NCI-H2029 treated with DMSO at 0.1 percent for 48 hours (cell line): ENCODE measurements around the gene GPR83.
"Not testable (repeated sequence)": the region's sequence is repeated elsewhere in the genome, so short reads cannot be mapped to it uniquely, and the experiment has no call there.

ENCODE experiments used
- DNase-seq: peaks from one replicate; lab custom pipeline; 2025; lab: John Stamatoyannopoulos, UW

GPR83 gene

DNA sequence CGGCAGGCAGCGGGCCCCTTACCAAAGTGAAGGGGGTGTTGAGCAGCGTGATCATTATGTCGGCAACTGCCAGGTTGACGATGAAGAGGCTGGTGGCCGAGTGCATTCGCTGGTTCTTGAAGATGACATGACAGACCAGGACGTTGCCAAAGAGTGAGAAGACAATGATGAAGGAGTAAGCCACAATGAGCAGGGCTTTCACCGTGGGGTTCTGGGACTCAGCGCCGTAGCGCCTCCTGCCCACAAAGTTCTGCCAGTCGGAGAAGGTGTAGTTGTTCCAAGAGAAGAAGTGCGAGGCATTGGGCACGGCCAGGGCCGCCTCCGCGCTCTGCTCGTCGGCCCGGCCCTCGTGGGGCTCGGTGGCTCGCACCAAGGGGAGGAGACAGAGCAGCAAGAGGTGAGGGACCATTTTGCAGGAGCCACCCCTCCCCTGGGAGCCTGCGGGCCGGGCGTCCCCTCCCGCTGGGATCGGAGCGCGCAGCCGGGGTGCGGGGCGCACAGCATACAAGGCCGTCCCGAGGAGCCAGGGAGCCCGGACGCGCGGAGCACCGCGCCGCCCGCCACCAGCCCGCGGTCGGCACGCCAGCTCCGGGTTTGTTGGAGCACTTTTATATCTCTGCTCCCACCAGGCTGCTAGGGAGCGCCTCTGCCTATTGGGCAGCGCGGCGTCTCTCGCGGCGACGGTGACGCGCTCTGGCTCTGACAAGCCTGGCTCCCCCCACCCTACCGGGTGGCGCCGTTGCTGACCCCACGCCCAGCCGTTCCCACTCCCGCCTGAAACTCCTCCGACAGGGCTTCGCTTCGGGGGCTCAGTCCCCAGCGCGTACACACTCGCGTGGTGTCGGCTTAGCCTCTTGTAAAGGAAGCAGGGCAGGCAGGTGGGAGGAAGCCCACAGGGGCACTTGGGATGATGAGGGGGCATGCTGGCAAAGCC is at the start of gene GPR83:
Gene GPR83 (minus strand): TSS at position 581 of the 934 bp plus-strand sequence. CDS start 172 bp downstream, at position 409.
- DNase-seq = no peak

DNA sequence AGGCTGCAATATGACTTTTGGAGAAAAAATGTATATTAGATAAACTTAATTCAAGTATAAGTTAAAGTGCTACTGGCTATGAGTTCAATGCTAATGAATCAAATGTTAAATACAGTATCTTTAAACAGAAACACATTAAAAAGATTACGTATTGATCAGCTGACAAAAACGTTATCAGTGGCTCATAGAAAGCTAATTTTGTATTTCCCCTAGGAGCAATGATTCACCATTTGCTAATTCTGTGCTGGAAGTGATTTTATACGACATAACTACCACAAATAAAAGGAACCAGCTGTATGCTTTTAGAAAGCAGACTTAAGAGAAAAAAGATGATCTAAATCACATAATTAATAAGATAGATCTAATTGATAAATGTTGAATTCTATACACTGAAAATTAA is 48.8 kb upstream of the GPR83 start:
- no peak for DNase-seq

DNA sequence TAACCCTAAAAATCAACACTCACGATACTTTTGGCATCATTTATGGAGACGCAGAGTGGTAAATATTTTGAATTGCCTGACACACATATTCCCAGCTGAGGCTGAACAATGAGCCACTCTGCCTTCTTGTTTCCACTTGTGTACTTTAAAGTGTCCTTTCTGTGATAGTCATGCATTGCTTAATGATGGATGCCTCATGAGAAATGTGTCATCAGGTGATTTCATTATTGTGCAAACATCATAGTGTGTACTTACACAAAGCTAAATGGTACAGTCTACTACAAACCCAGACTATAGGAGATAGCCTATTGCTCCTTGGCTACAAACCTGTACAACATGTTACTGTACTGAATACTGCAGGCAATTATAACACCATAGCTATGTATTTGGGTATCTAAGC is 48.2 kb upstream of the GPR83 start:
- peak; percentile 70 for DNase-seq

DNA sequence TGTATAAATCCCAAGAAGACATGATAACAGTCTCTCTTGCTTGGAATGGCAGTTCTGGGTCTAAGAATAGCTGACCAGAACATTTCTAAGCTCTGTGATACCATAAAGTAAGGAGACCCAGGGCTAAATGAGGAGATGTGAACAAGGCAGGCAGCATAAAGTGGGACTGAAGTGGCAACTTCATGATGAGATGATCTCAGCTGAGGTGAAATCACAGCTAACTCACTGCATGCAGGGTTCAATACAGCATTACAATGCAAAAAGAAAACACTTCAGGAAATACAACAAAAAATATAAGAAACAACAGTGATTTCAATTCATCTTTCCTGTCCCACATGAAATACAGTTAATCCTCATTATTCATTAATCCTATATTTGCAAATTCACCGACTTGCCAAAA is 47.8 kb upstream of the GPR83 start:
- DNase-seq = no peak

DNA sequence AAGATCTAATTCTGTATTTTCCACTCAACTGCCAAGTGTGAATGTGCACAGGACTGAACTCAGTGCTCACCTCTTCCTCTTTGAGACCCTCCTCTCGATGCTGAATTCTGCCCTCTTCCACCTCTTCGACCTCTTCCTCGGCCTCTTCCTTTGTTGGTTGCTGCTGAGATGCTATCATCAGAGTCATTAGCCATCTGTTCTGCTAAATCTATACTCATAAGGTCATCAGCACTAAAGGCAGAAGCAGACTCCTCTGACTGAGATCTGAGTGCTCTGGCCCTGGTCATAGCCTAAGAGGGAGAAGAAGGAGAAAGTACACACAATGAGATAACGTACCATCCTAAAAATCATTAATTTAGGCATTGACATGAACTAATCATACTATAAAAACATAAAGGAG is 45.9 kb upstream of the GPR83 start:
- DNase-seq = no peak

DNA sequence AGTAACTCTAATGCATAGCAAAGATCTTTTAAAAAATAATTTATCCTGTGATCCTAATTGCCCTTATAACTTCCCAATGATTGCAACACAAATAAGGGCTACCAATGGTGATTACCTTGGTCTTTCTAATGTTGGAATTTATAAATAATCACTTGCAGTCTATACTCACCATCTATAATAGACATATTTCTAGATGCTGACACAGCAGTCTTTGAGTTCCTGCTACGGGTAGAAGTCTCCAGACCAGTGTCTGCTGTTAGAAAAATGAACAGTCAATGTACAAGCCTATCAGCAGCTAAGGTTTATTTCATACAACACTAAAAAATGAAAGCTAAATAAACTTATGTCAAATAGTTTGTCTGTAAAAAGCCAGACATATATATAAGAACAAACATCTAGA is 44.4 kb upstream of the GPR83 start:
- no peak for DNase-seq

DNA sequence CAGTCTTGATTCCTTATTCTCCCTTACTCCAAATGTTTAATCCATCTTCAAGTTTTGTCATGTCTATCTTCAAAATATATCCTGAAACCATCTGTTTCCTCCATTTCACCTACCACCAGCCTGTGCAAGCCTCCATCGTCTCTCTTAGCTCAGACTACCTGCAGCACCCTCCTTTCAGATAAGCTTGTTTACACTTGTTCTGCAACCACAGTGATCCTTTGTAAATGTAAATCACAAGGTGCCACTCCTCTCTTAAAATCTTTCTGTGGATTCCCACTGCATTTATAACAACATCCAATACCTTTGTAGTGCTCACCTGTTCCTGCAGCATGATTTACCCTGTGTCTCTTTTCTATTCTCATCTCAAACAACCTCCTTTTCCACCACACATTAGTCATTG is 31.8 kb upstream of the GPR83 start:
- no peak for DNase-seq

DNA sequence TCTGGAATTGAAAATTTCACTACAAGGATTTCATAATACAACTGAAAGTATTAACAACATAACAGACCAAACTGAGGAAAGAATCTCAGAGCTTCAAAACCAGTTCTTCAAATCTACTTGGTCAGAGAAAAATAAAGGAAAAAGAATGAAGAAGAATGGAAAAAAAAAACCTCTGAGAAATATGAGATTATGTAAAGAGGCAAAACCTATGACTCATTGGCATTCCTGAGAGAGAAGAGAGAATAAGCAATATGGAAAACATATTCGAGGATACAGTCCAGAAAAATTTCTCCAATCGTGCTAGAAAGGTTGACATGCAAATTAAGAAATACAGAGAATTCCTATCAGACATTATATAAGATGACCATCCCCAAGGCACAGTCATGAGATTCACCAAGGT is 23.4 kb upstream of the GPR83 start:
- no peak for DNase-seq

DNA sequence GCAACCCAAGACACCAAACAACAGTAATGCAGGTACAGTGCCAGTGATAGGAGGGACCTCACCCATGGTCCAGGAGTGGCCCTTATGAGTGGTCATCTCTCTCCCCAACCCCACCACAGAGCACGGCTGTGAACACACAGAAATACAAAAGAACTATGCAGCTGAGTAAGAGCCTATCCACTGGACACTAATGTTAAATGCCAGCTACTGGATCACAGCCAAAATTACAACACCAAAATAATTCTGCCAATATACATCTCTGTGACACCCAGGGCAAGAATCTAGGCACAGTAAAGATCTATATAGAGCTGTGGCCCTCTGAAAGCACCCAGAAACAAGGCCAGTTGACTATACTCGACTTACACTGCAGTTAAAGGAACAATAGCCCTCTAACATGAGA is 22.8 kb upstream of the GPR83 start:
- no peak for DNase-seq

DNA sequence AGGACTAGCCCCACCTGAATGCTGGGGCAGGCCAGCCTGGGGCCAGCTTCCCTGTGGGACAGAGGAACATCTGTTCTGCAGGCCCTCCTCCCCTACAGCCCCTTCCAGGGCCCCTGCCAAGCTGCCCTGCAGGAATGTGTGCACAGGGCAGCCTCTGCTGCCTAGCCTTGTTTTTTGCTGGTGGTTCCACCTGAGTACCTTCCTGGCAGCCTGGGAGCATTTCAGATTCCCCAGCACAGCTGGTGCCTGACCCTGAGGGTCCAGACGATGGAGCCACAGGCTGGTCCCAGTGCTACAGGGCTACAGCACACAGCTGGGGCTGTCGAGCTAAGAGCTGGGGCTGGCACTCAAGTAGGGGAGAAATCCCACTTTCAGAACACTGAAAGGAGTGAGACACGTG is 22.3 kb upstream of the GPR83 start:
- DNase-seq = no peak

DNA sequence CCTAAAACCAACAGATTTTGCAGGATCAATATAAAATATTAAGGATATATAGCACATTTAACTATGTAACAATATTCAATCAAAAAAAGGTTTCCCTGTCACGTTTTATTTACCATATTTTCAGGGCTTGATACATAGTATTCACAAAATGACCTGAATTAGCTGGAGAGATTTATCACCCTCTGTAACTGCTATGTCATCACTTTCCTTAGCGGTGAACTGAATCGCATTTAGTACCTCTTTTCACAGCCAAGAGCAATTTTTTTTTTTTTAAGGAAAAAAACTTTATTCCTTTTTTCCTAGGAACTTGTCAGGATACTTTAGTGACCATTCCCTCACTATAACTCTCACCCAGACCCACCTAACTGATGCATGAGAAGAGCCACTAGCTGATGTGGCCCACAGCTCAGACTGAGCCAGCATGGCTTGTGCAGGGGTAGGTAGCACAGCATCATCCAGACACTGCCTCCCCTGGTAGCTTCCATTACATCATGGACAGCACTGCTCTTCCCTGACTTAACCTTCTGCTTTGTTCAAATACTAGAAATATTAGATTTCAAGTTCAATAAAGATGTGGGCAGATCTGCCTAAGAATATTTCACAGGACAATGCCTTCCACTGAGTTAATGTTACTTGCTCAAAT is 17.0 kb upstream of the GPR83 start:
- no peak for DNase-seq

DNA sequence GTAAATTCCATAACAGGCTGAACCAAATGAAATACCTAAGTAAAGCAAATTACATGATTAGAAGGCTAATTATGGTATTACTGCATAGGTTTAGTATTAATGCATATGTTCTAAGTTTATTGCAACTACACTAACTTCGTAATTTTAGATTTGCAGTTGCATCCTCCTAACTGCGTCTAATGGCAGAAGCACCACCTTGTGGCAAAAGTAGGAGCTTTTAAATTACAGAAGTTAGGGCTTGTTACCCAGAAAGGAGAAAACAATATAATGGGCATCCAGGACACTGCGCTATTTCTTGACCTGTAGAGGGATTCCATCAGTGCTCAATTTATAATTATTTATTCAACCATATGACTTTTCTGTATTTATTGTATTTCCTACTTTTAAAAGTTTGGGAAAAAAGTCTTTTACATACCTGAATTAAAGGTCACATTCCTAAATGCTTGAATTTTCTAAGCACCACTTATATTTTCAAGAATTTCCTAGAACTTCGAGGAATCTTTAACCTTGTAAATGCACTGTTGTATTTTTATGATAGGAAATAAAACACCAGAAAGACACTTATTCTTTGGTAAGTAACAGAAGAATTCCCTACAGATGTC is 16.3 kb upstream of the GPR83 start:
- no peak for DNase-seq

DNA sequence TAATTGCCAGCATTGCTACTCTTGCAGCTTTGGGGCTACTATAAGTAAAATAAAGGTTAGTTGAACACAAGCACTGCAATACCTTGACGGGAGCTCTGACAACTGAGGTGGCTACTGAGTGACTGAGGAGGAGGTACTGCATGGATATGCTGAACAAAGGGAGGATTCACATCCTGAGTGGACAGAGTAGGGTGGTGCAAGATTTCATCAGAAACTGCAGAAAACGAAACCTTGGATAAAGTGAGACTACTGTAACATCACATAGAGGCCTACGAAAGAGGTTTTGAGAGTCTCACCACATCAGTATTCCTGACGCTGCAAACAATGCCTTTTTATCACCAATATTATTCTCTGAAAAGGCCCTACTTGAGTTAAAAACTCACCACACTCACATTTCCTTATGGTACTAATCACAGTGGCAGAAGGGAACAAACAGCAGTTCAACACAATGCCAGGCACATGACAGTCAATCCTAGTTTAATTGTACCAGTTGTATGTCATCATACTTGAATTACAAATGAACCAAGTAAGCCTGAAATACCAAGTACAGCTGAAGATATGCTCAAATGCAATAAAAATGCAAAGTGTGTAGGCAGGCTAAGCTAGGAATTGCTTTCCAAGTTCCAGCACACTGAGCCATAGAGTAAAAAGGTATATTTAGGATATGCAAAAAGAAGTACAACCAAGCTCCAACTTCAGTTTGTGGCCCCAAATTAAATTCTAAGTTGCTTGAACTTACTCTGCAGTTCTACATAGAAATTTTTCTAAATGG is 4.0 kb upstream of the GPR83 start:
- DNase-seq = no peak

DNA sequence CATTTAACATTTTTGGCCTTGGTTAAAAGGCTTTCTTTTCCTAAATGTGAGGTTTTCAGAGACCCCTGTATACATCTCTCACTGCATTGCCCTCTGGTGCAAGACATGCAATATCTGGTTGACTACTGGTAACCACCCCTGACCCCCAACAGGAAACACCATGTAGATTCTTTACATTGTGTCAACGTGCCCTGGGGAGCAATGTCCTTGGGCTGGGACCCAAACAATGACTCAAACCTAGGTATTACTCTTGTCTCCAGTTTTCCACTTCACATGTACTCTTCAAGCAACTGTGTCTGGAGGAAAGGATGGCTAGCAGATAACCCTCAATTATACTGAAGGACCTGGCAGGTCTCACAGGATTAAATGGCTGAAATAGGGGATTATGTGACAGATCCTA is 1.1 kb upstream of the GPR83 start:
- DNase-seq = no peak

DNA sequence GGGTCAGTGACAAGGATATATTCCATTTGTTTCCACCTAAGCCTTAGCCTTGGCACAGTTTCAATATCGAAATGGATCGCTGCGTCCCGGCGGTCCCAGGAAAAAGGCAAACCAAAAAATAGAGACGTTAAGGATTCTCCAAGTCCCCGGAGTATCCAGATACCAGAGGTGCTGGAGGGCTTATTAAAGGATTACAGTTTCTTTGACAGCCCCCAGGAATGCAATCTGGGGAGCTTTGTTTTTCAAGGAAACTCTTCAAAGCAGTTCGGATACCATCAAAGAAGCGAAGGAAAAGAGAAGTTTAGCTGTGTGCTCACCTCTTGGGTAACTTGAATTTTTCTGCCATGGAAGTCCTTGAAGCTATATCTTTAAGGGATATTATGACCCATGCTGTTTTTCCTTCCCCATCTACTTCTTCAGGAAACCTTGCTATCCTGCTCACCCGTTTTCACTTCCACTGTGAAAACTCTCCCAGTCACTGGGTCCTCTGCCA is 600 bp upstream of the GPR83 start:
- DNase-seq = no peak

DNA sequence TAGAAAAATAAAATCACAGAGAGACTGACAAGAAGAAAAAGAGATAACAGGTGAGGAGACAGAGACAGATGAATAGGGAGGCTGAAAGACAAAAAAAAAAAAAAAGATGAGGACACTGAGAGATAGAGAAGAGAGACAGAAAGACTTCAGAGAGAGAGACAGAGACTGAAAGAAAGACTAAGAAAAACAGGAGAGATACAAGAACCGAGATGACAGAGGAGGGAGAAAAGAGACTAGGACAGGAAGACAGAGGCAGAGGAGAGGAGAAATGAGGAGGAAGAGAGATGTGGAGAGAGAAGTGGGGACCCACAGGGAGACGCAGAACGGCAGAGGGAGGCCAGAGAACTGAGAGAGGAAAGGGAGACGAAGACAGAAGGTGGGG is 771 bp downstream of the GPR83 start:
- DNase-seq = no peak

DNA sequence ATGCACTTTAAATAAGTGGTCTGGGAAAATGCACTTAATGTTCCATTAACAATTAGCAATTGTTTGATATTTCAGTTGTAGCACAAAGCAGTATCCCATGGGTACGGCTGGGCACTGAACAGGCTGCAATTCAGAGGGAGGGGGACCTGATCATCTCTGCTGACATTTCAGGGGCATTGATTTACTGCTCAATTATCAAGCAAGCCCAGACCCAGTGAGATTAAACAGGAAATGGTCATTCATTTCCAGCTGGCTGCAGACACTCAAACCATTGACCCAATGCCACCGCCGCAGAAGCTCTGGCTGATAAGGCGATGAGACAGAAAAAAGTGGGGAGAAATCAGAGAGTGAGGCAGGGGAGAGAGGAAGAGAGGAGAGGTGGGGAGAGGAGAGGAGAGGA is 1.2 kb downstream of the GPR83 start:
- no peak for DNase-seq

DNA sequence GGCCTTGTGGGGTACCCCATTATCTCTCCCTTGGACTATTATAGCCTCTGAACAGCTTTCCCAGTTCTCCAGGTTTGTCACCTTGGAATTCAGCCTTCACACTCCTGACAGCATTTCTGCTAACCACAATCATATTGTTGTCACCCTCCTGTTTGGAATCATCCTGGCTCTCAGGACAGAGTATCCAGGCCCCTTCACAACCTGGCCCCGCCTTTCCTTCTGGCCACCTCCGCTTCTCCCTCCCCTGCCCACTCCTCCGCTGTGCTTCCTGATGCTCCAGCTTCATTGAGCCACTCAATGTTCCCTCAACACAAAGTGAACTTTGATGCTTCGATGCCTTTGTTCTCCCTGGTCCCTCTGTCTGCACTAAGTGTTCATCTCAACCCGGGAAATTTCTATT is 3.1 kb downstream of the GPR83 start:
- no peak for DNase-seq

DNA sequence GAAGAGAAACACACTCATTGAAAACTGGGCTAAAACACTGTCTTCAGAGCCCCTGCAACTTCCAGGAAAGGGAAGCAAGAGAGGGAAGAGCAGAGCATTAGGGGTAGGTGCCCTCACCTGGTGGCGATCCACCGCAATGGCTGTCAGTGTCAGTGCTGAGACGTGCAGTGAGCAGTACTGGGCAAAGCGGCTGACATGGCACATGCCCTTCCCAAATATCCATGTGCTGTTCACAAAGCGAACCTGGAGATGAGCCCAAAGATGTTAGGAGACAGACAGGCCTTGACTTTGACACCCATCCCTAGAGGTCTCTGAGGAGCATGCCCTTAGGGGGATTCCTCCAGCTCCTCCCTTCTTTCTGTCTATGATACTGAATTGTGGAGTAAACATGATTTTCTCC is 4.9 kb downstream of the GPR83 start:
- DNase-seq = no peak

DNA sequence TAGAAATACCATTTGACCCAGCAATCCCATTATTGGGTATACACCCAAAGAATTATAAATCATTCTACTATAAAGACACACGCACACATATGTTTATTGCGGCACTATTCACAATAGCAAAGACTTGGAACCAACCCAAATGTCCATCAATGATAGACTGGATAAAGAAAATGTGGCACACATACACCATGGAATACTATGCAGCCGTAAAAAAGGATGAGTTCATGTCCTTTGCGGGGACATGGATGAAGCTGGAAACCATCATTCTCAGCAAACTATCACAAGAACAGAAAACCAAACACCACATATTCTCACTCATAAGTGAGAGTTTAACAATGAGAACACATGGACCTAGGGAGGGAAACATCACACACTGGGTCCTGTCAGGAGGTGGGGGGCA is 9.3 kb downstream of the GPR83 start:
- DNase-seq = not testable (repeated sequence)

DNA sequence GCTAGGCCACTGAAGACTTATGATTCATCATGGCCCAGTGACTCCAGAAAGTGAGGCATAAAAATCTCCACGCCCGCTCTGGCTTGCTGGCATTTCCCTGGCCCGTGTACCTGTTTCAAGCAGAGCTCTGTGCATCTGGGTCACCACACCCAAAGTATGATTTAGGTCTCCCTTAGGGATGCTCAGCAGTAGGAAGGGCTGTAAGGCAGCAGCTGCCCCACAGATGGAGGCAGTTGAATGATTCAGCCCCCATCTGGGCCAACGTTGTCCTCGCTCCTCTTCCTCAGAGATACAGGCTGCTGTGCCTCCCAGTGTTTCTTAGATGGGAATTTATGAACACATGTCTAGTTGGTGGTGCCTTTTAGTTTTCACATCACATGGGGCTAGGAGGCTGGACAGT is 21.6 kb downstream of the GPR83 start:
- no peak for DNase-seq

DNA sequence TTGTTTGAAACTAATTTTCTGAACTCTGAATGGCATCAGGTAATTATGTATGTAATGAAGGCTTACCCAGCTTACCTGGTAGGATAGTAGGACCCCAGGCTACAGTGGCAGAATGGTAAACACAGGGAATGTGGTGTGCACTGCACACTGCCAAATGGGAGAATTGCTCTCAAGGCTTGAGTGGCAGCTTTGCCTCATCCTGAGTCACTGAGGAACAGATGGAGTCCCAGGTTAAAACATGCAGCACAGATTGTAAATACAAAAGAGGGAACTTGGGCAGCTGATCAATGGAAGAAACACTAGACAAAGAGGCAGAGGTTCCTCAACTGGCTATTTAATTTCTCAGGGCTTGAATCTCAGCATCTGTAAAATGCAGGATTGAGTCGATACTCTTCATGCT is 24.4 kb downstream of the GPR83 start:
- DNase-seq = no peak
